Keratinocyte (primary cell): ENCODE results near the gene RSAD1. TPM values are rescaled to one million over a fixed set of nuclear protein-coding genes. Genes with fewer than 3 reads are reported as not detected.

Experiments used
- DNase-seq: peaks from one replicate; pipeline ENCODE4 v3.0.0-alpha.2; 2011; ENCODE audit warnings: low read depth, missing footprints, low spot score
- FAIRE-seq: peaks from 2 replicates; lab custom pipeline; 2011; peaks lifted over from hg19 to GRCh38; lab: Jason Lieb, UNC
- H2AFZ ChIP-seq: 2 replicates; pipeline ENCODE4 v1.6.0; 2012; ENCODE audit warnings: low read length, control low read depth, inconsistent platforms; ENCODE audit not compliant: control insufficient read depth
- H3K27ac ChIP-seq: 2 replicates; pipeline ENCODE4 v1.5.1; 2011; ENCODE audit warnings: low read length; ENCODE audit not compliant: control insufficient read depth, insufficient read depth
- H3K27me3 ChIP-seq: 3 replicates; pipeline ENCODE4 v1.6.0; 2011; ENCODE audit warnings: low read length; ENCODE audit not compliant: control insufficient read depth, insufficient read depth; ENCODE audit errors: extremely low read depth
- H3K36me3 ChIP-seq, 2 experiments: 2 replicates in 1 of 2; 3 replicates in 1 of 2; pipeline ENCODE4 v1.5.1; 2011; ENCODE audit warnings: low read length in 2 of 2, mild to moderate bottlenecking in 1 of 2; ENCODE audit not compliant: control insufficient read depth in 2 of 2, insufficient read depth in 2 of 2; ENCODE audit errors: extremely low read depth in 1 of 2
- H3K4me1 ChIP-seq: 3 replicates; pipeline ENCODE4 v1.5.1; 2011; ENCODE audit warnings: low read length; ENCODE audit not compliant: control insufficient read depth, insufficient read depth; ENCODE audit errors: extremely low read depth
- H3K4me2 ChIP-seq: 3 replicates; pipeline ENCODE4 v1.6.0; 2011; ENCODE audit warnings: low read depth, low read length; ENCODE audit not compliant: control insufficient read depth, insufficient read depth; ENCODE audit errors: extremely low read depth
- H3K4me3 ChIP-seq, 3 experiments: fragments of 200-600 bp in 1 of 3; sonication (generic) in 1 of 3; 2 replicates in 2 of 3; 3 replicates in 1 of 3; pipeline ENCODE4 v1.5.1; 2011 to 2016; ENCODE audit warnings: low read length in 3 of 3, mild to moderate bottlenecking in 3 of 3, control low read depth in 2 of 3, inconsistent platforms in 1 of 3, low read depth in 1 of 3, mixed read lengths in 1 of 3, mixed run types in 1 of 3, moderate library complexity in 1 of 3; ENCODE audit not compliant: control insufficient read depth in 2 of 3, insufficient read depth in 2 of 3; ENCODE audit errors: extremely low read depth in 1 of 3
- H3K79me2 ChIP-seq: 2 replicates; pipeline ENCODE4 v1.6.0; 2012; ENCODE audit warnings: low read length; ENCODE audit not compliant: control insufficient read depth, insufficient read depth
- H3K9ac ChIP-seq: 3 replicates; pipeline ENCODE4 v1.6.0; 2011; ENCODE audit warnings: low read length; ENCODE audit not compliant: control insufficient read depth, insufficient read depth; ENCODE audit errors: extremely low read depth
- H3K9me1 ChIP-seq: 3 replicates; pipeline ENCODE4 v1.6.0; 2011; ENCODE audit warnings: low read length; ENCODE audit not compliant: control insufficient read depth, insufficient read depth; ENCODE audit errors: extremely low read depth
- H3K9me3 ChIP-seq: 2 replicates; pipeline ENCODE4 v1.5.1; 2012; ENCODE audit warnings: low read depth, low read length; ENCODE audit not compliant: control insufficient read depth
- H4K20me1 ChIP-seq: 3 replicates; pipeline ENCODE4 v1.6.0; 2011; ENCODE audit warnings: low read length; ENCODE audit not compliant: control insufficient read depth, insufficient read depth; ENCODE audit errors: extremely low read depth
- CTCF ChIP-seq, 3 experiments: IDR thresholded peaks in 1 of 3; conservative IDR thresholded peaks in 1 of 3; optimal IDR thresholded peaks in 1 of 3; 2 replicates in 2 of 3; 3 replicates in 1 of 3; pipeline versions ENCODE3 to v1.5.1; 2011; ENCODE audit warnings: low read length in 3 of 3, mild to moderate bottlenecking in 3 of 3, moderate library complexity in 2 of 3, control low read depth in 1 of 3, inconsistent platforms in 1 of 3; ENCODE audit not compliant: insufficient read depth in 2 of 3; ENCODE audit errors: extremely low read depth in 1 of 3
- EZH2 ChIP-seq: IDR thresholded peaks from one replicate; pipeline ENCODE4 v1.6.1; 2012; ENCODE audit warnings: inconsistent platforms, mild to moderate bottlenecking, low read length, moderate library complexity
- dilution Hi-C: fragments of 300-500 bp; cut with MboI; formaldehyde crosslinking; loops from one replicate; pipeline ENCODE4 v1.7.0; 2020; ENCODE audit warnings: low sequenced_read_pairs; ENCODE audit not compliant: extremely low pct_ligation_motif_present
- polyA plus RNA-seq, 5 experiments: library from polyadenylated mRNA; depleted of rRNA in 3 of 5; stranded (reverse) in 3 of 5; stranded (forward) in 1 of 5; unstranded in 1 of 5; fragments of >200 nt; gene quantifications; 1 replicate in 1 of 5; 2 replicates in 3 of 5; 3 replicates in 1 of 5; pipeline versions ENCODE4 v1.2.1 to v1.2.3, GENCODE V29; 2011 to 2012; ENCODE audit warnings: missing spikeins in 2 of 5, low read depth in 1 of 5, low replicate concordance in 1 of 5

Gene RSAD1
- polyA plus RNA-seq, 1 donor (not counting 4 experiments of a cell fraction or from before 2014, with no cell fraction given) = 28.2 TPM

- no peaks in the 10 kb centered on the region for H3K27me3 ChIP-seq
- H3K27ac ChIP-seq = peak overlapping the region; percentile 85
- no peaks in the 10 kb centered on the region for H3K9me1 ChIP-seq
- H3K4me2 ChIP-seq = peak overlapping the region; percentile 62
- dilution Hi-C loops = no loop called here
- H3K4me3 ChIP-seq = no peak overlapping the region
- H3K36me3 ChIP-seq = peaks cover 6 to 12% of the 10 kb centered on the region in 2 experiments
- FAIRE-seq (peak; percentile 95), DNase-seq (peak; percentile 71)
- no peak overlapping the region for H2AFZ ChIP-seq
- H3K9ac ChIP-seq = peak overlapping the region; percentile 55
- H3K79me2 ChIP-seq = no peaks in the 10 kb centered on the region
- no peaks in the 10 kb centered on the region for H3K9me3 ChIP-seq
- TF ChIP-seq CTCF (optimal IDR thresholded peaks at IDR 0.05 in 1 of 3, IDR thresholded peaks at IDR 0.05 in 1 of 3, conservative IDR thresholded peaks at IDR 0.05 in 1 of 3; ENCODE audit: extremely low read depth in 1 of 3, insufficient read depth in 2 of 3, low read length in 3 of 3) = no peak
- no peak for TF ChIP-seq EZH2
- no peaks in the 10 kb centered on the region for H4K20me1 ChIP-seq
- H3K4me1 ChIP-seq = peaks cover 23% of the 10 kb centered on the region
Measured at GRCh38 chr17:50487213-50488096, 8.8 kb downstream of the RSAD1 start.

- Histone ChIP-seq H3K4me1 (peaks cover 18% of the 10 kb centered on the region), H3K79me2 (no peaks in the 10 kb centered on the region), H3K9ac (no peak overlapping the region), H3K4me3 (no peak overlapping the region), H3K9me3 (no peaks in the 10 kb centered on the region), H3K27ac (no peak overlapping the region), H3K4me2 (no peak overlapping the region), H4K20me1 (no peaks in the 10 kb centered on the region), H3K27me3 (no peaks in the 10 kb centered on the region), H2AFZ (no peak overlapping the region), H3K9me1 (no peaks in the 10 kb centered on the region), H3K36me3 (peaks cover 5 to 6% of the 10 kb centered on the region in 2 experiments)
- no peak for TF ChIP-seq CTCF (optimal IDR thresholded peaks at IDR 0.05 in 1 of 3, IDR thresholded peaks at IDR 0.05 in 1 of 3, conservative IDR thresholded peaks at IDR 0.05 in 1 of 3; ENCODE audit: extremely low read depth in 1 of 3, insufficient read depth in 2 of 3, low read length in 3 of 3)
- no peak for TF ChIP-seq EZH2
- no peak for FAIRE-seq
- no peak for DNase-seq
- dilution Hi-C loops = no loop called here
Measured at GRCh38 chr17:50488880-50489279, 10.2 kb downstream of the RSAD1 start.
